K562 (cell line): ENCODE data around the gene KMT2A. TPM values are rescaled to one million over a fixed set of nuclear protein-coding genes. Genes with fewer than 3 reads are reported as not detected.

Experiments
- AFF4 ChIP-seq: sonication (generic); formaldehyde crosslinking; IDR thresholded peaks from 2 replicates; pipeline ENCODE4 v1.8.0; 2023; ENCODE audit warnings: mild to moderate bottlenecking, missing genetic modification reagents
- HNRNPK ChIP-seq: fragments of 200-400 bp; formaldehyde crosslinking; IDR thresholded peaks from one replicate; pipeline ENCODE4 v1.6.1; 2018; ENCODE audit warnings: mild to moderate bottlenecking, low read depth, low read length; ENCODE audit not compliant: poor library complexity, severe bottlenecking
- KLF6 ChIP-seq: fragments of 250-450 bp; sonication (Bioruptor Pico); IDR thresholded peaks from 2 replicates; pipeline ENCODE4 v1.4.0; 2020; ENCODE audit warnings: mild to moderate bottlenecking, moderate library complexity, borderline replicate concordance
- MGA ChIP-seq: fragments of 450-650 bp; IDR thresholded peaks from 2 replicates; pipeline ENCODE4 v1.6.1; 2016; ENCODE audit warnings: mild to moderate bottlenecking, moderate library complexity
- SP2 ChIP-seq: IDR thresholded peaks from 2 replicates; pipeline ENCODE4 v1.6.1; 2011; ENCODE audit warnings: mild to moderate bottlenecking, low read depth, low read length, moderate library complexity; ENCODE audit not compliant: poor library complexity, severe bottlenecking; ENCODE audit errors: extremely low read depth
- THAP7 ChIP-seq: fragments of 250-450 bp; sonication (Bioruptor Pico); IDR thresholded peaks from 2 replicates; pipeline ENCODE4 v1.5.0; 2021
- ZNF175 ChIP-seq: fragments of 200-800 bp; sonication (Bioruptor generic); IDR thresholded peaks from 2 replicates; pipeline ENCODE4 v1.6.1; 2016; ENCODE audit warnings: low read depth, mild to moderate bottlenecking, missing genetic modification characterization, missing compliant biosample characterization
- ZNF717 ChIP-seq: fragments of 250-450 bp; sonication (Bioruptor Pico); IDR thresholded peaks from 2 replicates; pipeline ENCODE4 v1.5.0; 2021
- polyA plus RNA-seq, 8 experiments: library from polyadenylated mRNA; depleted of rRNA in 4 of 8; stranded (reverse) in 5 of 8; unstranded in 3 of 8; fragments of >200 nt; fragmentation: Nextera tagmentation in 2 of 8; fragmentation: Illumina TruSeq in 1 of 8; extraction: Ambion mirVana in 2 of 8; extraction: Trizol in 1 of 8; gene quantifications; 2 replicates each; pipeline versions ENCODE4 v1.2.1 to v1.2.3, GENCODE V29; 2011 to 2014; ENCODE audit warnings: inconsistent platforms in 1 of 8, missing spikeins in 1 of 8
- total RNA-seq, 7 experiments: library from RNA; depleted of rRNA in 6 of 7; stranded (reverse); fragments of >200 nt in 6 of 7; fragmentation: Illumina TruSeq in 2 of 7; extraction: Trizol in 2 of 7; gene quantifications; 2 replicates each; pipeline versions ENCODE4 v1.2.1 to v1.2.3, GENCODE V29; 2011 to 2021; ENCODE audit warnings: low replicate concordance in 1 of 7

KMT2A gene
- total and polyA plus RNA-seq, 9 of the 15 experiments (the other 6 are each of a cell fraction or from before 2014, with no cell fraction given) = 9.6 to 59.9 (median 32.6) TPM

- TF ChIP-seq MGA (no peak), ZNF175 (no peak), THAP7 (CRISPR knock-in tag) (0 out of 2 replicates have a peak, but pooled peaks have one; percentile 50), SP2 (no peak), AFF4 (CRISPR knock-in tag) (no peak), HNRNPK (no peak), ZNF717 (CRISPR knock-in tag) (no peak), KLF6 (CRISPR knock-in tag) (no peak)
These were observed 901 bp upstream of the KMT2A start (continued) for GRCh38 chr11:118435290-118435892.
